Fibroblast of mammary gland (primary cell): ENCODE results near the gene DTYMK.

Experiments
- DNase-seq: peaks from one replicate; pipeline ENCODE4 v3.0.0-alpha.2; 2010; ENCODE audit warnings: low read depth
- H3K4me3 ChIP-seq: 2 replicates; pipeline ENCODE4 v1.5.1; 2011; ENCODE audit warnings: low read depth, mild to moderate bottlenecking, low read length, moderate library complexity; ENCODE audit not compliant: control insufficient read depth
- TF ChIP-seq, protein P1 (sequence below): conservative IDR thresholded peaks from 2 replicates; pipeline ENCODE4 v1.5.1; 2011; ENCODE audit warnings: low read depth, low read length, inconsistent platforms; ENCODE audit not compliant: control insufficient read depth, insufficient read depth

Gene DTYMK

DNA sequence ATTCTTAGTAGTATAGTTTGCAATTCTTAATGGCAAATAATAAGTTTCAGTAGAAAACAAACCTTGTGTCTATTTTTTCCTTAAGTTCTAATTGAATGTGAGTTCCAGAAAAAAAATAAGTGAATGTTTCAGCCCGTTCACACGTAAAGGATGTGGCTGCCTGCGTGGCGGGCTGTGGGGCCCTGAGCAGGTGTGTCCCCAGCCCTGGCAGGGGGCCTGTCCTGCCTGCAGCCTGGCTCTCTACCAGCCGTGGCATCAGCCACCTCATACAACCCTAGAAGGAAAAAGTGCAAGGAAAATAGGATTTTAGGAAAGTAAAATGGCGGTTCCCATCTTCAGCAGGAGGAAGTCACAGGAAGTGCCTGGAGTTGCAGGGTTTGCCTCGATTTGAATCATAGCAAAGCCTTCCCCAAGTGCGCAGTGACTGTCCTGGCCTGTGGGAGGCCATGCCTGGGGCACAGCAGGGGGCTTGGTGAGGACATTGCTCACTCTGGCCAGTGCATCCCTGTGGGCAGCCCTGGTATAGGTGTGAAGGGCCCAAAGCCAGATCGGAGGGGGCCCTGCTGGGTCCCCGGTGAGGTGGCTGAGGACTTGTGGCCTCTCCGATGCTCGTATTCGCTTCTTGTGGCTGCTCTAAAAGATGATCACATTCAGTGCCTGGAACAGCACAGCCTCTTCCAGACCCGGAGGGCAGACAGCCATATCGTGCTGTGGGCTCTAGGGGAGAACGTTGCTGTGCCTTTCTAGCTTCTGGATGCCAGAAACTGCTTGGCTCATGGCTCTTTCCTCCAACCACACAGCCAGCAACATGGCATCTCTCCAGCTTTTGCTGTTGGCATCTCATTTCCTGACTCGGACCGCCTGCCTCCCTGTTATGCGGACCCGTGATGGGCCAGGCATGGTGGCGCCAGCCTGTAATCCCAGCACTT, 12.6 kb downstream of the DTYMK start:
- TF ChIP-seq, protein P1, sequence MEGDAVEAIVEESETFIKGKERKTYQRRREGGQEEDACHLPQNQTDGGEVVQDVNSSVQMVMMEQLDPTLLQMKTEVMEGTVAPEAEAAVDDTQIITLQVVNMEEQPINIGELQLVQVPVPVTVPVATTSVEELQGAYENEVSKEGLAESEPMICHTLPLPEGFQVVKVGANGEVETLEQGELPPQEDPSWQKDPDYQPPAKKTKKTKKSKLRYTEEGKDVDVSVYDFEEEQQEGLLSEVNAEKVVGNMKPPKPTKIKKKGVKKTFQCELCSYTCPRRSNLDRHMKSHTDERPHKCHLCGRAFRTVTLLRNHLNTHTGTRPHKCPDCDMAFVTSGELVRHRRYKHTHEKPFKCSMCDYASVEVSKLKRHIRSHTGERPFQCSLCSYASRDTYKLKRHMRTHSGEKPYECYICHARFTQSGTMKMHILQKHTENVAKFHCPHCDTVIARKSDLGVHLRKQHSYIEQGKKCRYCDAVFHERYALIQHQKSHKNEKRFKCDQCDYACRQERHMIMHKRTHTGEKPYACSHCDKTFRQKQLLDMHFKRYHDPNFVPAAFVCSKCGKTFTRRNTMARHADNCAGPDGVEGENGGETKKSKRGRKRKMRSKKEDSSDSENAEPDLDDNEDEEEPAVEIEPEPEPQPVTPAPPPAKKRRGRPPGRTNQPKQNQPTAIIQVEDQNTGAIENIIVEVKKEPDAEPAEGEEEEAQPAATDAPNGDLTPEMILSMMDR = no peak
- H3K4me3 ChIP-seq = no peak overlapping the region
- no peak for DNase-seq

DNA sequence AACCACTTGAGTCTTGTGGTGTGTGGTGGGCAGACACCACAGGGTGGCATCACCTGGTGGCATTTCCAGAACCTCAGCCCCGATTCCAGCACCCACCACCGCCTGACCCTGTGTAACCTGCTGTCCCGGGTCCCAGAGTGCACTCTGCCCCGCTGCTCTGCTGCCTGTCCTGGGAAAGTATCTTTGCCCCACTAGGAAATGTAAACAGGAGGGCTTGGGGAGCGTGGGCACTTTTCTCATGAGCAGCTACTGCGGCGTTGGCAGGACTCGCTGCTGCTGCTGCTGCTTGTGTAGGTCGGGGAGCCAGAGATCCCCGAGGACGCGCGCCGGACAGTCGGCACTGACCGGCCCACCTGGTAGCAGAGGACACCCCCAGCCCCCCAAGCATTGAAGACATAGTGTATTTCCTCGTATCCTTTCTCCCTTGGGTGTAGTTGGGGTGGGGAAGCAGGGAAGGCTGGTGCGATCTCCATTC, 13.4 kb downstream of the DTYMK start:
- DNase-seq = no peak
- H3K4me3 ChIP-seq = no peak overlapping the region
- TF ChIP-seq, protein P1 = no peak

GRCh38 chr2:241672243-241673188, 14.1 kb downstream of the DTYMK start:
- no peak overlapping the region for H3K4me3 ChIP-seq
- TF ChIP-seq, protein P1 = no peak
- DNase-seq = no peak

- DNase-seq = no peak
- no peak overlapping the region for H3K4me3 ChIP-seq
- TF ChIP-seq, protein P1 = no peak
These were observed 15.0 kb downstream of the DTYMK start for GRCh38 chr2:241671457-241672240.

DNA sequence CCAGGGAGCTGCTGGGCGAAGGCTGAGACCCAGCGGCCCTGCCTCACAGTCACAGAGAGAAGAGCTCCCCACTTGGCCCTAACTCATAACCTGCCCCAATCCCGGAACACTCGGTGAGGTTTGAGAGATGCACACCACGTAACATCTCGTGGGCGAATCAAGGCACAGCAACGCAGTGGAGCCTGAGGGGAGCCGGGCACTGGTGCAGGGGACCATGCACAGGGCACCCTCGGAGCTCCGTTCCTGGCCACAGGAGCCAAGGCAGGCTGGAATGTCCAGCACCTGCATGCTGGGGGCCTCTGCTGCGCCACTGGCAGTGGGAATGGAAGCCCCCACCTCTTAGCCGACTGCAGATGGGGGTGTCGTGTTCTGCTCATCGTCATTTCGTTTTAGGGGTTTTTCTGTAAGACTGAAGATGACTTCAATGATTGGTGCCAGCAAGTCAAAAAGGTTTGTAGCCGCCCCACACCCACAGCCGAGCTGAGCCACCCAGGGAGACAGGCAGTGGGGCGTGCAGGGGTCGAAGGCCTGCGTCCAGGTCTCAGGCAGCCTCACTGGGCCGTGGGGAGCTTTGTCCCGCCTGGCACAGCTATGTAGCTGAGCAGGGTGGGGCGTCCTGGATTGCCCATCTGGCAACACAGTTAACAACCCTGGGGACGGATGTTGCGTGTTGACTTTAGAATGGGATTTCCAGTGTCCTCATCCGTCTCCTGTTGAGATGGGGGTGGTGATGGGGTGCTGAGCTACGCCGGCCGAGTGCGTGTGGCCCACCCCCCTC, 16.1 kb downstream of the DTYMK start:
- DNase-seq = no peak
- TF ChIP-seq, protein P1 = no peak
- H3K4me3 ChIP-seq = no peak overlapping the region

- no peak overlapping the region for H3K4me3 ChIP-seq
- DNase-seq = no peak
- TF ChIP-seq, protein P1 = no peak
These were observed 17.8 kb downstream of the DTYMK start for GRCh38 chr2:241668839-241669238.
